Activated CD4-positive, alpha-beta T cell treated with anti-CD3 and anti-CD28 coated beads, Interleukin-10, Interleukin-2, amounts not matched to agents 100 ng/mL and 50 ng/mL, durations not matched to agents 16 hours and 8 hours (primary cell): Measurements from ENCODE around the gene PLOD2.

ENCODE experiments used
- DNase-seq: peaks from one replicate; pipeline ENCODE4 v3.0.0-alpha.2; 2020

PLOD2 gene

GRCh38 chr3:146160964-146161662, at the start of gene PLOD2:
PLOD2 (minus strand) TSS chr3:146161184; CDS start chr3:146160989, 195 bp downstream.
- DNase-seq: peak; percentile 23

DNA sequence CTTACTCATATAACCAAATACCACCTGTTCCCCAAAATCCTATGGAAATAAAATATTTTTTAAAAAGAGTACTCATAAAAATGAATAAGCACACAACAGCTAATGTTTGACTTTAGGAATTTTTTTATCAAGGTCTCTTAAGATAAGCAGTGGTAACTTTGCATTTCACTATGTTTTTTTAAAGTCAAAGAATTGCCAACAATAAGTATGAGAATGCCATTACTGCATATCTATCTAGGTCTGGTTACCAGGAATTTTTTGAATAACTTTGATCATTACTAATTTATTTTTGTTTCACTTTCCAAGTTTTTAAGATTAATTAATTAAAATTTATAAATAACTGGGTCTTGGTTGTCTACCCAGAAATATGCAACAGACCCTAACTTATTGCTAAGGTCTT, 48.4 kb upstream of the PLOD2 start:
- no peak for DNase-seq

DNA sequence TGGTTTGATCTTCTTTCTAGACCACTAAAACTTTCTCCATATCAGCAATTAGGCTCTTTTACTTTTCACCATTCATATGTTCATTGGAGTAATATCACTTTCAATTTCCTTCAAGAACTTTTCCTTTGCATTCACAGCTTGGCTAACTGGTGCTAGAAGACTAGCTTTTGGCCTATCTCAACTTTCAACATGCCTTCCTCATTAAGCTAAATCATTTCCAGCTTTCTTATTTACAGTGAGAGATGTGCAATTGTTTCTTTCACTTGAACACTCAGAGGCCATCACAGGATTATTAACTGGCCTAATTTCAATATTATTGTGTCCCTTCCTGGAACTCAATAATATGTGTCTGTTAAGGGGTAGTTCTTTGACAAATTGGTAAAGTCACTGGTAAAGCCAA, 42.8 kb upstream of the PLOD2 start:
- no peak for DNase-seq

DNA sequence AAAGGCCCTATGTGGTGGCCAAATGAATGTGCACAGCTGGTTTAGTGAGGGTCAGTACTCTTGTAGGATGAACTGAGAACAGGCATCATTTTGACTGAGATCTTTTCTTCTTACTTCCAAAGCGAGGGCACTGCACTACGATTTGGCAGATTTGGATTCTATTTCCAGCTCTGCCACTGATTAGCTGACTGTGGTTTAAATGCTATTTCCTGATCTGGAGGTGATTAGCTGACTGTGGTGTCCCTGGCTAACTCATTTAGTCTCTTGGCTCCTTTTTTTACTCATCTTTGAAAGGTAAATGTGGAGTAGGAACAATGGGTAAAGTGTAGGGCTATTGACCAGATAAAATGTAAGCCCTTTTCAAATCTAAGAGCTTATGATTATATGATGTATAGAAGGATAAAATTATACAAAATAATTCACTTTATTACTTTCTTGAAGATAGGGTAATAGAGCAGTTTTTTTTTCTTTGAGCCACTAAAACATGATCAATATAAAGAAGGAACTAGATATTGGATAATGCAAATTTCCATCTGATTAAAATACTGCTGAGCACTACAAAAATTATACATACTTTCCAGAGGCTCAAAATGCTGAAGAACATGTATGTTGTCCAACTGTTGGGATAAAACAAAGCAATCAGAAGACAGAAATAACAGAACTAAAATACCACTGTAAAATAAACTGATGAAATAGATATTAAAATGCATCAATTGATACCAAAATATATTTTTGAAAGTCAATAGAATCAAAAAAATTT, 39.7 kb upstream of the PLOD2 start:
- DNase-seq: no peak

- DNase-seq: no peak
Measured at GRCh38 chr3:146199762-146200161, 38.8 kb upstream of the PLOD2 start.

GRCh38 chr3:146196789-146197188, 35.8 kb upstream of the PLOD2 start:
- no peak for DNase-seq

- DNase-seq: no peak
Measured at GRCh38 chr3:146195605-146196004, 34.6 kb upstream of the PLOD2 start.

DNA sequence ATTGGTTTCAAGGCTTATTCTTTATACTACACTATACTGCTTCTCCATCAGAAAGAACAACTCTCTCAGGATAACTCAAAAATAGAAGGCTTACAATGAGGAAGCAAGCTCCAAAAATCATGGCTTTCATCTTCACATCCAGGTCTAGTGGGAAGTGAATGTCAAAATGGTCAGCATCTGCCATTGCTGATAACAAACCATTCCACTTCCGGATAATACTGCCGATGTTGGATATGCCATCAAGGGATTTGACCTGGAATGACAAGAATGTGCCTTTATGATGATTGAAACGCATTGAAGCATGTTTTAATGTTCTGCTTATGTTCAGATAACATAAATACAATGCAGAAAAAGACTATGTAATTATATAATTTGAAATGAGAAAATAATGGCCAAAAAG, 34.0 kb upstream of the PLOD2 start:
- DNase-seq: no peak

GRCh38 chr3:146191051-146191450, 30.1 kb upstream of the PLOD2 start:
- no peak for DNase-seq

DNA sequence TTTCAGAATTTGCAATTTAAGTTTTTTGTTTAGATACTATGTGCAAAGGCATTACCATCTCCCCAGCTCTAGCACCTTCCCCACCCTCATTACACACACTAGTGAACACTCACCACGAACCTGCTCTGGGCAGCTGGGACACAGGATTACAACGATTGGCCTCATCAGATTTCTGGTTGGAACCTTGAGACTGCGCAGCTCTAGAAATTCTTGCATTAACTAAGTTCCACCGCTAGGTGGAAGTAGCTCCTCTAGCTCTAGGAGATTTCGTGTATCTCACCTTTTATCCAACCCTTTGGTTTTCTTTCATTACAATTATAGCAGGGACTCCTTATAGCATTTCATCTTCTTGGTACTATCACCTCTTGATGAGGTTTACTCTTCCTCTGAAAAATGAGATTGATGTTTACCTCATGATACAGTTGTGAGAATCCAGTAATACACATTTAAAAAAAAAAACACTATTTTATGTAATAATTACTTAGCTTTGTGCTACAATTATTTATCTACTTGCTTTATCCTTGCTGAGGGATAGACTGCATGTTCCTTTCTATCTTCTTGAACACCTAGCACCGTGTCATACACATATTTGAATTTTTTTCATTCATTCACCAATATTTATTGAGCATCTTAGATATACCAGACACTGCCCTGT, 28.7 kb upstream of the PLOD2 start:
- DNase-seq: peak; percentile 43

- no peak for DNase-seq
Measured at GRCh38 chr3:146187334-146187950, 26.5 kb upstream of the PLOD2 start.

GRCh38 chr3:146184241-146185015, 23.4 kb upstream of the PLOD2 start:
- DNase-seq: no peak

- DNase-seq: no peak
Measured at GRCh38 chr3:146181216-146181615, 20.2 kb upstream of the PLOD2 start.

- no peak for DNase-seq
Measured at GRCh38 chr3:146180376-146180775, 19.4 kb upstream of the PLOD2 start.

DNA sequence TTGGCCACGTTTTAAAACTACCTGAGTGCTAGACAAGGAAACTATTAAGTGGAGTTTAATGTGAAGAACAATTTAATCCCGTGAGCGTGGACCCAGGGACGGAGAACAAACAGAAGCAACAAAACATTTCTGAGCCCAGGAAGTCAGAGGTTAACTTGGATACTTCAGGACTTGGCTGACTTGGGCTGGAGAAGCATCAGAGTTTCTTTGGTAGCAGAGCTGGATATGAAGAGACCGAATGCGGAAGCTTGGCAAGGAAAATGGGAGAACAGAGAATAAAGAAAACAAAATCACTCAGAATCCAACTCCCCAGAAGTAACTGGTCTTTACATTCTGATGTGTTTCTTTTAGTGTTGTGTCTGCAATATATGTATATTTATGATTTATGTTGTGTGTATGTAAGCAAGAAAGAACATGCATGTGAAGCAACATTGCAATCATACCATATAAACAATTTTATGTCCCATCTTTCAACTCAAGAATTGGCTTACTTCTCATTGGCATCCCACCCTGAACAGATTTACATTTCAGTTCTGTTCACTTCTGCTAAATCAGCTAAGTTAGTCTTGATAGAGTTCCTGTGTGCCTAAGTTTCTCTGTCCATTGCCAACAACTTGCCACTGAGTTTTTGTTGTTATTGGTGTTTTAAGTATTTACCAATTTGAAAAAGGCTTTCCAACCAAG, 17.2 kb upstream of the PLOD2 start:
- no peak for DNase-seq

DNA sequence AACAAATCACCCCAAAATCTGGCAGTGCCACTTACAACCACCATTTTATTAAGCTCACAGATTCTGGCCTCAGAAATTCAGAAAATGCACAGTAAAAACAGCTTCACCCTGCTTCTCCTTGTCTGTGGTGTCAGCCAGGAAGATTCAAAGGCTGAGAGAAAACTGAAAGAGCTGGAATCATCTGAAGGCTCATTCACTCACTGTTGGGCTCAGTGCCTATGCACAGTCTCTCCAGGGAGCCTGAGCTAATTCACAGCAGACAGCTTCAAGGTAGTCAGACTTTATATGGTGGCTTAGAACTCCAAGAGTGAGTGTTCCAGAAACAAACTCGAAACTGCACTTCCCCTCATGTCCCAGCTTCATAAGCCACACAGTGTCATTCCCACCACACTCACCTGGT, 16.5 kb upstream of the PLOD2 start:
- no peak for DNase-seq

GRCh38 chr3:146177072-146177471, 16.1 kb upstream of the PLOD2 start:
- DNase-seq: no peak

- DNase-seq: no peak
Measured at GRCh38 chr3:146172586-146172985, 11.6 kb upstream of the PLOD2 start.

GRCh38 chr3:146170591-146170990, 9.6 kb upstream of the PLOD2 start:
- DNase-seq: no peak

DNA sequence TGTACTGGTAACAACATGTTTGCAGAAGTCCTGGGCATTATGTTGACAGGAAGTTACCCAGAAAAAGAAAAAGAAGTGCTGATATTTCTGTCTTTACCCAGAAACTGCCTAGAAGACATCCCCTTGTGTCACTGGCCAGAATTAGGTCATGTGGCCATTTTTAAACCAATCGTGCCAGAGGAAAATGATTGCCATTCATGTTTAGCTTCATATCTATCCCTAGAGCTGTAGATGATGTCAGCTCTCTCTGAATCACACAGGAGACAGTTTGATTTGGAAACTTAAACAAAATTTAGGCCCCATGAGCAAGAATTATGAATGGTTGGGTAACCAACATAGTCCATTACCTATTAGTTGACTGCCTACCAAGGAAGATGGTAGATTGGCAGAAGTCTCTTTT, 8.9 kb upstream of the PLOD2 start:
- DNase-seq: no peak

DNA sequence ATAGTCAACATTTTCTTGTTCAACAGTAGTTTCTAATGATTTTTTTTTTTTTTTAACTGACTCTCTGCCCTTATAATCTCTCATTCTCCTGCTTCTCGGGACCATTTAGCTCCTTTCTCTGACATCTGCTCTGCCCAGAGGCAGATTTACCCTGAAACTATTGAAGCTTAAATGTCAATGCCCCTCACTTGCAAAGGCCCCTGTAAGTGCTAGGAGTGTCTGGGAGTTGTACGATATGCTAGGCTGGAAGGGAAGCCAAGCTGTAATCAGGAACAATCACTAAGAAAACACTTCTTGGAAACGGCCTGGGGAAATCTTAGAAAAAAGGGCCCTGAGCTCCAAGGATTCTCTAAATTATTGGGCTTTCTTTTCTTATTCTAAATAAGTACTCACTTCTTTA, 5.8 kb upstream of the PLOD2 start:
- DNase-seq: no peak

- DNase-seq: no peak
Measured at GRCh38 chr3:146166415-146166821, 5.4 kb upstream of the PLOD2 start.
